Mesothelial cell of epicardium (in vitro differentiated cells): ENCODE measurements around the gene KIF25. TPM values are rescaled to one million over a fixed set of nuclear protein-coding genes. Genes with fewer than 3 reads are reported as not detected.
A peak's percentile ranks its signal among the peaks of the same experiment; 100 is the strongest.

Experiments used
- DNase-seq, 2 experiments: peaks; one replicate each; pipeline ENCODE4 v3.0.0; 2021; ENCODE audit warnings: low spot score in 2 of 2; ENCODE audit not compliant: unreplicated experiment in 2 of 2
- H3K27ac Mint-ChIP-seq: 2 replicates; pipeline ENCODE4 v1.8.0; 2021; ENCODE audit warnings: mixed read lengths
- H3K27me3 Mint-ChIP-seq: 2 replicates; pipeline ENCODE4 v1.8.0; 2021; ENCODE audit warnings: low read depth, mixed read lengths
- H3K36me3 Mint-ChIP-seq: 2 replicates; pipeline ENCODE4 v1.8.0; 2021; ENCODE audit warnings: mixed read lengths
- H3K4me1 Mint-ChIP-seq: 2 replicates; pipeline ENCODE4 v1.8.0; 2021; ENCODE audit warnings: mixed read lengths
- H3K4me3 Mint-ChIP-seq: 2 replicates; pipeline ENCODE4 v1.8.0; 2021; ENCODE audit warnings: mild to moderate bottlenecking, moderate library complexity, mixed read lengths
- H3K9me3 Mint-ChIP-seq: 2 replicates; pipeline ENCODE4 v1.8.0; 2021; ENCODE audit warnings: mixed read lengths
- CTCF ChIP-seq: fragments of 200-600 bp; sonication (generic); IDR thresholded peaks from one replicate; pipeline ENCODE4 v1.5.0; 2021; ENCODE audit warnings: antibody characterized with exemption; ENCODE audit not compliant: unreplicated experiment
- total RNA-seq: library from RNA; stranded (reverse); gene quantifications from 3 replicates; pipeline ENCODE4 v1.2.1, GENCODE V29; 2021

KIF25 gene
- total RNA-seq, 1 donor from 2014 or later, result 1.6 TPM

DNA sequence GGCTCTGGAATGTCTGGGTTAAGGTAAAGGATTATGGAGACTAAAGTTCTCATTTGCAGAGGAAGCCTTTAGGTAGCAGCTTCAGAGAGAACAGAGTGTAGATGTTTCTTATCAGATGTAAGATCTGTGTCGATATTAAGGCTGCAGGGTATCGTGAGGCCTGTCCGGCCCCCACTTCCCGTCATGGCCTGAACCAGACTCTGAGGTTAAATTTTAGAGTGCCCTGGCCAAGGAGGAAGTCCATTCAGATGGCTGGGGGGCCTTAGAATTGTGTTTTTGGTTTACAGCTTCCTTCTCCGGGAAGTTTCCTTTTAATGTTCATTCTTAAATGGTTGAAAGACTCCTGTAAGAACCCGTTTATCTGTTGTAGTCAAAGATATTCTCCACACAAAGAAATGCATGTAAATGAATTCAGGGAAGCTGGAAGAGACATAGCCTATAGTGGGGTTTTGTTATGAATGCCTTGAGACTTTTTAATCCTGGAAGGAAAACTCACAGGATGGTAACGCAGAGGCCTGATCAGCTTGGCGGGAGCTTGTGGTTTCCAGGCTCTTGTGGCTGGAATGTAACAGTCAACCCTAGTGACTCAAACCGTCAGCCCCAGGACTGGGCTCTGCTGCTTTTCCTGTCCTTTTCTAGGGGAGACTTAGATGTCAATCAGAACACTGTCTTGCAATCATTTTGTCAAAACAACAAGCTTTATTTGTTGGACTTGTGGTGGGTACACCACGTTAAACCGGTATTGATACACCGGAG lies 34.7 kb downstream of the KIF25 start:
- Mint-ChIP-seq H3K4me3 (no peak overlapping the region), H3K27ac (peak overlapping the region; percentile 92), H3K36me3 (peaks cover 2% of the 10 kb centered on the region), H3K27me3 (no peaks in the 10 kb centered on the region), H3K4me1 (peaks cover 46% of the 10 kb centered on the region), H3K9me3 (peaks cover 1% of the 10 kb centered on the region)
- DNase-seq, result no peak
- no peak for TF ChIP-seq CTCF

GRCh38 chr6:168033791-168034190 lies 36.3 kb downstream of the KIF25 start:
- DNase-seq, result no peak
- Mint-ChIP-seq H3K27me3 (no peaks in the 10 kb centered on the region), H3K27ac (peak overlapping the region; percentile 60), H3K36me3 (peaks cover 9% of the 10 kb centered on the region), H3K9me3 (peaks cover 14% of the 10 kb centered on the region), H3K4me3 (no peak overlapping the region), H3K4me1 (peaks cover 46% of the 10 kb centered on the region)
- no peak for TF ChIP-seq CTCF

GRCh38 chr6:168034537-168034936 lies 37.1 kb downstream of the KIF25 start:
- no peak for DNase-seq
- Mint-ChIP-seq H3K4me1 (peaks cover 46% of the 10 kb centered on the region), H3K36me3 (peaks cover 10% of the 10 kb centered on the region), H3K9me3 (peaks cover 17% of the 10 kb centered on the region), H3K27ac (peak overlapping the region; percentile 94), H3K4me3 (peak overlapping the region; percentile 73), H3K27me3 (no peaks in the 10 kb centered on the region)
- no peak for TF ChIP-seq CTCF

DNA sequence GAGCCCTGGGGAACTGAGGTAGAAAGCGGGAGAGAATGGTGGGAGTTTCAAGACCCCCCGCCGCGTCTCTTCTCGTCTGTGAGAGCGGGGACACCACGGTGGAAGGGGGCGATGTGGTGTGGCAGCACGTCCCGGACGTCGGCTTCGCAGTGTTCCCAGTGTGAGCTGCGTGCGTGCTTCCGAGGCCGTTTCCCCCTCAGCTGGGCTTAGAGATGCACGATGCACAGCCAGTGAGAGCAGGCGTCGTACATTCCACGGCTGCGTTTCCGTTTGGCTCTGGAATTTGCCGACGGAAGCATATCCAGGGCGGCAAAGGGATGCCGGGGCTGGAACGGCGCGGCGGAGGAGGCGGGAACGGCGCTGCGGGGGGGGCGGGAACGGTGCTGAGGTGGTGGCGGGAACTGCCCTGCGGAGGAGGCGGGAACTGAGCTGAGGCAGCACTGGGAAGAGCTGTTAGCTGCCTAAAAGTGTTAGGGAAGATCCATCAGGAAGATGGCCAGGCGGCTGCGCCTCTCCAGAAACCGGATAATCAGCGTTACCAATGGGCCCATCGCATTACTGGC lies 37.7 kb downstream of the KIF25 start:
- Mint-ChIP-seq H3K27ac (peak overlapping the region; percentile 94), H3K9me3 (peaks cover 22% of the 10 kb centered on the region), H3K4me1 (peaks cover 41% of the 10 kb centered on the region), H3K4me3 (peak overlapping the region; percentile 73), H3K36me3 (peaks cover 12% of the 10 kb centered on the region), H3K27me3 (no peaks in the 10 kb centered on the region)
- no peak for TF ChIP-seq CTCF
- peak; percentile 62 to 76 for DNase-seq

DNA sequence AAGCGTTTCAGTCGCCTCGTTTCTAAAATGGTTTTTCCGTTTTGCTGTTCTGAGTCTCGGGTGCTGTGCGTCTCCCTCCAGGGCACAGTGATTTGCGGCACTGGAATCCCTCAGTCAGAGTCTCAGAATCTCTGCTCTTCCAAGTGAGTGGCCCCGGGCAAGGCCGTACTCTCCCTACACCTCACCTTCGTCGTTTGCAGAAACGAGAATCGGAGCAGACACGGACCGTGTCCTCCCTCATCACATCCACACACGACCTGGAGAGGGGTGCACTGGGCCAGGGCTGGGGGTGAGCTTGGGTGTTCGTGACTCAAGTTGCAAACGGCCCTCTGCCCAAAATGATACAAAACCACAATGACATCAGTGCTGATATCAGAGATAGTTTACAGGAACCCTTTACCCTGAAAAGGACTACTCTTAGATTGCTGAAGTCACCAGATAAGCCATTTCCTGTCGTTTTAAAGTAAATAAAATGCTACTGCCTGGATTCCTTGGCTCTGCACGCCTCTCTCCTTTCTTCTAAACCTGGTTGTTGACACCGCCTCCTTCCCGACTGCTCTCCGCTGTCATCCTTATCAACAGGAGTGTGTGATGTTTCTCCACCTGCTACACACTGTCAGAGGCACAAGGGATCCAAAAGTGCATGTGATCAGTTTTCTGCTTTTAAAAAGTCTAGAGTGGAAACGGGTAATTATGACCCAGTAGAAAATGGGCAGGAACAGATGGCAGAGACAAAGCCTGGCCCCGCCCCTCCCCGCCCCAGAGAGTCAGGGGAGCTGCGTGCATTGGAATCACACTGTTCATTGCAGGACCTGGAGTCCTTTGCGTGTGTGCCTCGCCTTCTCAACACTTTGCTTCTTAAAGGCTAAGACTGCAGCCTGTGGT lies 38.4 kb downstream of the KIF25 start:
- H3K27ac Mint-ChIP-seq, result peak overlapping the region; percentile 94

More for the DNA sequence above, 38.4 kb downstream of the KIF25 start:
- no peak for DNase-seq
- Mint-ChIP-seq H3K9me3 (peaks cover 22% of the 10 kb centered on the region), H3K4me3 (peak overlapping the region; percentile 73), H3K27me3 (no peaks in the 10 kb centered on the region), H3K4me1 (peaks cover 35% of the 10 kb centered on the region), H3K36me3 (peaks cover 12% of the 10 kb centered on the region)
- TF ChIP-seq CTCF, result no peak
